RWPE2 (cell line): ENCODE measurements around the gene ARHGEF10L.
A peak's percentile ranks its signal among the peaks of the same experiment; 100 is the strongest.

Experiments
- ATAC-seq: fragments of 200-7000 bp; cut with Tn5 transposase; 3 replicates; pipeline ENCODE4 v1.9.1; 2021; ENCODE audit warnings: low read depth
- DNase-seq: peaks from one replicate; pipeline ENCODE4 v3.0.0-alpha.2; 2020; ENCODE audit warnings: low spot score
- H3K27ac ChIP-seq: fragments of 450-650 bp; 2 replicates; pipeline ENCODE4 v1.5.1; 2017; ENCODE audit warnings: mild to moderate bottlenecking; ENCODE audit not compliant: poor library complexity, severe bottlenecking
- H3K27me3 ChIP-seq: fragments of 250-450 bp; sonication (Bioruptor Pico); 2 replicates; pipeline ENCODE4 v1.5.1; 2021; ENCODE audit warnings: mild to moderate bottlenecking, moderate library complexity; ENCODE audit not compliant: insufficient read depth, poor library complexity, severe bottlenecking
- H3K36me3 ChIP-seq: fragments of 250-450 bp; sonication (Bioruptor Pico); 2 replicates; pipeline ENCODE4 v1.5.1; 2020; ENCODE audit warnings: low read depth, mild to moderate bottlenecking, moderate library complexity
- H3K4me1 ChIP-seq: fragments of 250-450 bp; sonication (Bioruptor Pico); 2 replicates; pipeline ENCODE4 v1.5.1; 2021; ENCODE audit warnings: mild to moderate bottlenecking, moderate library complexity; ENCODE audit not compliant: insufficient read depth, poor library complexity, severe bottlenecking
- H3K4me3 ChIP-seq: fragments of 250-450 bp; sonication (Bioruptor Pico); 2 replicates; pipeline ENCODE4 v1.5.1; 2021; ENCODE audit warnings: mild to moderate bottlenecking, moderate library complexity; ENCODE audit not compliant: severe bottlenecking
- H3K9me3 ChIP-seq: fragments of 250-450 bp; sonication (Bioruptor Pico); 2 replicates; pipeline ENCODE4 v1.5.1; 2021; ENCODE audit warnings: mild to moderate bottlenecking, moderate library complexity; ENCODE audit not compliant: severe bottlenecking
- TF ChIP-seq, protein P1 (sequence below): fragments of 450-650 bp; IDR thresholded peaks from one replicate; pipeline ENCODE4 v1.5.1; 2017; ENCODE audit warnings: mild to moderate bottlenecking, moderate library complexity; ENCODE audit not compliant: poor library complexity, severe bottlenecking

ARHGEF10L gene

DNA sequence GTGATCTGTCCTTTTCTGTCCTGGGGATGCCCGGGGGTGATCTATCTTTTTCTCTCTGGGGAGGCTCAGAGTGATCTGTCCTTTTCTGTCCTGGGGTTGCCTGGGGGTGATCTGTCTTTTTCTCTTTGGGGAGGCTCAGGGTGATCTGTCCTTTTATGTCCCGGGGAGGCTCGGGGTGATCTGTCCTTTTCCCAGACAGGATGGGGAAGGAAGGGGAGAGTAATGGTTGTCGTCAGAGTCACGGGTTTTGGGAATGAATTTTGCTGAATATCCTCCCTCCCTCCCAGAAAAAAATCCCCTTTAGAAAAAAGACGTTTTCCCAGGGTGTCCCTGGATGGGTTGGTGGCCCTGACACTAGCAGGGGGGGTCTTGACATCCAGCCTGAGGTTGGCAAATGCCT lies 91.5 kb downstream of the ARHGEF10L start:
- Histone ChIP-seq H3K9me3 (no peaks in the 10 kb centered on the region), H3K27me3 (no peaks in the 10 kb centered on the region), H3K27ac (no peak overlapping the region), H3K4me3 (no peak overlapping the region), H3K36me3 (peaks cover 8% of the 10 kb centered on the region), H3K4me1 (no peaks in the 10 kb centered on the region)
- no peak for DNase-seq
- TF ChIP-seq, protein P1, sequence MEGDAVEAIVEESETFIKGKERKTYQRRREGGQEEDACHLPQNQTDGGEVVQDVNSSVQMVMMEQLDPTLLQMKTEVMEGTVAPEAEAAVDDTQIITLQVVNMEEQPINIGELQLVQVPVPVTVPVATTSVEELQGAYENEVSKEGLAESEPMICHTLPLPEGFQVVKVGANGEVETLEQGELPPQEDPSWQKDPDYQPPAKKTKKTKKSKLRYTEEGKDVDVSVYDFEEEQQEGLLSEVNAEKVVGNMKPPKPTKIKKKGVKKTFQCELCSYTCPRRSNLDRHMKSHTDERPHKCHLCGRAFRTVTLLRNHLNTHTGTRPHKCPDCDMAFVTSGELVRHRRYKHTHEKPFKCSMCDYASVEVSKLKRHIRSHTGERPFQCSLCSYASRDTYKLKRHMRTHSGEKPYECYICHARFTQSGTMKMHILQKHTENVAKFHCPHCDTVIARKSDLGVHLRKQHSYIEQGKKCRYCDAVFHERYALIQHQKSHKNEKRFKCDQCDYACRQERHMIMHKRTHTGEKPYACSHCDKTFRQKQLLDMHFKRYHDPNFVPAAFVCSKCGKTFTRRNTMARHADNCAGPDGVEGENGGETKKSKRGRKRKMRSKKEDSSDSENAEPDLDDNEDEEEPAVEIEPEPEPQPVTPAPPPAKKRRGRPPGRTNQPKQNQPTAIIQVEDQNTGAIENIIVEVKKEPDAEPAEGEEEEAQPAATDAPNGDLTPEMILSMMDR = no peak
- no peak for ATAC-seq

DNA sequence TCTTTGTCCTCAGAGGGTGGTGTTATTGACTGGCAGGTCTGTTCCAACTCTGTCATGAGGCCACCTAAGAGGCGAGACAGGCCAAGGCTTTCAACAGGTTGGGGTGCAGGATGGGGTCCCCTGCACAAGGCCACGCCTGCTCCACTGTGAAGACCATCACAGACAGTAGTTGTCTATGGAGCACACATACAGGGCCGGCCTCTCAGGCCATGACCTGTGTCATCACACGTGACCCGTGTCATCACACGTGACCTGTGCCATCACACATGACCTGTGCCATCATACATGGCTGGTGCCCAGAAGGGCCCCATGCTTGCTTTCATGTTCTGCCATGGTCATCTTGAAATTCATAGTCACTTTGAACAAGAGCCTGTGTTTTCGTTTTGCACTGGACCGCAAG lies 91.9 kb downstream of the ARHGEF10L start:
- DNase-seq (no peak), ATAC-seq (no peak)
- H3K4me1 ChIP-seq = no peaks in the 10 kb centered on the region
- H3K27ac ChIP-seq = no peak overlapping the region
- peaks cover 8% of the 10 kb centered on the region for H3K36me3 ChIP-seq
- no peaks in the 10 kb centered on the region for H3K27me3 ChIP-seq
- TF ChIP-seq, protein P1 = no peak
- no peak overlapping the region for H3K4me3 ChIP-seq
- no peaks in the 10 kb centered on the region for H3K9me3 ChIP-seq

DNA sequence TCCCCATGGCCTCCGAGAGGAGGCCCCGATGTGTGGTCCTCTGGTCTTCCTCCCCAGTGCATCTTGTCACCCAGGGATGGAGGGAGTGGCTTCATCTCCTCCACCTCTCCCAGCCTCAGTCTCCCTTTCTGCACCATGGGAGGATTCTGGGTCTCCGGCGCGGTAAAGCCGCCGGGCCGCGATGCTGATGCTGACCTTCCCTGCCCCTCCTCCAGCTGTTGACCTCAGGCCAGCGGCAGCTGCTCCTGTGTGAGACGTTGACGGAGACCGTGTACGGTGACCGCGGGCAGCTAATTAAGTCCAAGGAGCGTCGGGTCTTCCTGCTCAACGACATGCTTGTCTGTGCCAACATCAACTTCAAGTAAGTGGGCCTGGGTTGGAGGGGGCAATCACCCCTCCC lies 92.6 kb downstream of the ARHGEF10L start:
- no peaks in the 10 kb centered on the region for H3K27me3 ChIP-seq
- DNase-seq (no peak), ATAC-seq (no peak)
- H3K4me1 ChIP-seq = no peaks in the 10 kb centered on the region
- no peak overlapping the region for H3K4me3 ChIP-seq
- H3K27ac ChIP-seq = no peak overlapping the region
- TF ChIP-seq, protein P1 = no peak
- H3K36me3 ChIP-seq = peaks cover 8% of the 10 kb centered on the region
- H3K9me3 ChIP-seq = no peaks in the 10 kb centered on the region

DNA sequence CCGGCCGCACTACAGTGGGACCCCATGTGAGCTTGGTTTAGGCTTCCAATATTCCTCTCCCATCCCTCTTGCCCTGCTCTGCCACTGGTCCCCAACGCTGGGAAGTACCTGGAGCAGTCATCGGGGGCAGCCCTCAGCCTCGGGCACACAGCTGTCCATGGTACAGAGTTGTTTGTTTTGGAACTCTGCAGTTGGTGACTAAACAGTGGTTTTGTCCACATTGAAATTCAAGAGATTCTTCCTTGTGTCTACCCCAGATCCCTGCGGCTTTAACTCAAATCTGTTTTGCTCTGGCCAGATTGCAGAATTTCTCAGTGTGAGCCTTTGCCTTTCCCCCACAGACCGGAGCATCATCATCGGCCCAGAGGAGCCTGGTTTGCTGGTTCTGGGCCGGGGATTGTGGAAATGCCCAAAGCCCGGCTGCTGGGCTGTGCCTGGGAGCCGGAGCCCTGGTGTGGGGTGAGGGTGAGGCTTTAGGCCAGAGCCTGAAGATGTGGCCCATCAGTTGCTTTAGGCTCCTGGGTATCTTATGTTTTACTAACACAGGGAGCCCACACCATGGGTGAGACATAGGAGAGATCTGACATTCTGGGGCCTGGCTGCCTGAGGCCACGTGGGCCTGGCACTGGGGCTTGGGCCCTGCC lies 93.2 kb downstream of the ARHGEF10L start:
- peak overlapping the region; percentile 2 for H3K27ac ChIP-seq
- H3K36me3 ChIP-seq = peaks cover 8% of the 10 kb centered on the region; the same call in 1 of the 2 replicates
- DNase-seq (no peak), ATAC-seq (peak; percentile 49; the same call in 2 of the 3 replicates)
- no peaks in the 10 kb centered on the region for H3K9me3 ChIP-seq
- H3K4me1 ChIP-seq = no peaks in the 10 kb centered on the region
- H3K4me3 ChIP-seq = no peak overlapping the region
- TF ChIP-seq, protein P1 = no peak
- H3K27me3 ChIP-seq = no peaks in the 10 kb centered on the region

DNA sequence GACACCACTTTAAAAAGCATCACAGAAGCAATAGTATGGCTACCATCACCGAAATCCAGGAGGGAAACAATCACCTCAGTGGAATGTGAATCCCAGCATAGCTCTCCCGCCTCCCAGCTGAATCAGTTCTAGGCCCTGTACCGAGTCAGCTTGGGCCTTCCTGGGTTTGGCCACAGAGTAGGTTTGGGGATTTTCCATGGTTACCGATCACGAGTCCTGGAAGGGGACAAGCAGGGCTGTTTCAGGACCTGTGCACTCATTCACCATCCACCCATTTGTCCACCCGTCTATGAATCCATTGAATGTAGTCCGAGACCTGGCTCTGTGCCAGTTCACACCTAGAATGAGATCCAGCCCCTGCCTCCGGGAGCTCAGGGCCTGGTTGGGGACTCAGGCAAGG lies 94.2 kb downstream of the ARHGEF10L start:
- DNase-seq (no peak), ATAC-seq (peak; percentile 83)
- TF ChIP-seq, protein P1 = no peak
- Histone ChIP-seq H3K36me3 (peaks cover 8% of the 10 kb centered on the region), H3K4me3 (no peak overlapping the region), H3K27me3 (no peaks in the 10 kb centered on the region), H3K27ac (peak overlapping the region; percentile 2), H3K9me3 (no peaks in the 10 kb centered on the region), H3K4me1 (no peaks in the 10 kb centered on the region)
